ENCODE measurements around the gene TMTC1.
A peak's percentile ranks its signal among the peaks of the same experiment; 100 is the strongest.
"Not testable (repeated sequence)": the region's sequence is repeated elsewhere in the genome, so short reads cannot be mapped to it uniquely, and the experiment has no call there.

TMTC1 gene

GRCh38 chr12:29563071-29563470 lies 220.7 kb downstream of the TMTC1 start:
- DNase-seq: no peak

GRCh38 chr12:29562110-29562804 lies 221.5 kb downstream of the TMTC1 start:
- no peak for DNase-seq

GRCh38 chr12:29561664-29562071 lies 222.1 kb downstream of the TMTC1 start:
- DNase-seq: no peak

GRCh38 chr12:29559198-29559597 lies 224.5 kb downstream of the TMTC1 start:
- no peak for DNase-seq

- no peak for DNase-seq
Measured at GRCh38 chr12:29556363-29556762, 227.4 kb downstream of the TMTC1 start.

- DNase-seq: not testable (repeated sequence)
Measured at GRCh38 chr12:29555451-29555850, 228.3 kb downstream of the TMTC1 start.

GRCh38 chr12:29552994-29553748 lies 230.6 kb downstream of the TMTC1 start:
- no peak for DNase-seq

GRCh38 chr12:29552324-29552927 lies 231.3 kb downstream of the TMTC1 start:
- peak in 1 of 2 experiments; percentile 9 for DNase-seq

GRCh38 chr12:29551812-29552211 lies 231.9 kb downstream of the TMTC1 start:
- no peak for DNase-seq

GRCh38 chr12:29547864-29548263 lies 235.9 kb downstream of the TMTC1 start:
- no peak for DNase-seq

- no peak for DNase-seq
Measured at GRCh38 chr12:29547151-29547632, 236.6 kb downstream of the TMTC1 start.

GRCh38 chr12:29546000-29546399 lies 237.7 kb downstream of the TMTC1 start:
- no peak for DNase-seq

GRCh38 chr12:29545102-29545467 lies 238.7 kb downstream of the TMTC1 start:
- no peak for DNase-seq

- no peak for DNase-seq
Measured at GRCh38 chr12:29544428-29545101, 239.2 kb downstream of the TMTC1 start.

GRCh38 chr12:29543036-29543435 lies 240.7 kb downstream of the TMTC1 start:
- DNase-seq: no peak

GRCh38 chr12:29537298-29537697 lies 246.4 kb downstream of the TMTC1 start:
- no peak for DNase-seq

- DNase-seq: no peak
Measured at GRCh38 chr12:29534935-29535334, 248.8 kb downstream of the TMTC1 start.

- no peak for DNase-seq
Measured at GRCh38 chr12:29533815-29534489, 249.8 kb downstream of the TMTC1 start.

GRCh38 chr12:29531471-29531870 lies 252.3 kb downstream of the TMTC1 start:
- no peak for DNase-seq

GRCh38 chr12:29530436-29530835 lies 253.3 kb downstream of the TMTC1 start:
- DNase-seq: no peak

- DNase-seq: no peak
Measured at GRCh38 chr12:29528161-29528560, 255.6 kb downstream of the TMTC1 start.

GRCh38 chr12:29521951-29522350 lies 261.8 kb downstream of the TMTC1 start:
- no peak for DNase-seq

All from NCI-H187 (cell line).